Measurements from ENCODE around the gene L3MBTL4. TPM values are rescaled to one million over a fixed set of nuclear protein-coding genes. Genes with fewer than 3 reads are reported as not detected.

L3MBTL4 gene
- total RNA-seq, 2 donors from 2014 or later = 10.9 to 11.2 TPM

GRCh38 chr18:6207941-6208340 lies 206.8 kb downstream of the L3MBTL4 start:
- Histone ChIP-seq H3K27ac (no peak overlapping the region), H3K4me1 (no peaks in the 10 kb centered on the region), H3K4me3 (no peak overlapping the region), H3K27me3 (no peaks in the 10 kb centered on the region), H3K9me3 (no peaks in the 10 kb centered on the region), H3K36me3 (replicated peaks in 1 of 2; ENCODE audit: insufficient read depth in 1 of 2, low read depth in 2 of 2) (no peaks in the 10 kb centered on the region)
- ATAC-seq = no peak
- intact Hi-C loops (cut with DNase I) = no loop called here
- TF ChIP-seq CTCF (IDR thresholded peaks at IDR 0.05) (no peak), POLR2A (IDR thresholded peaks at IDR 0.05) (no peak)
- DNase-seq = no peak
- 95 to 98% methylated on average over 3 of the region's 3 CpGs for WGBS, 2 donors

- 87 to 98% methylated on average over 2 of the region's 2 CpGs for WGBS, 2 donors
- TF ChIP-seq CTCF (IDR thresholded peaks at IDR 0.05) (no peak), POLR2A (IDR thresholded peaks at IDR 0.05) (no peak)
- Histone ChIP-seq H3K27ac (no peak overlapping the region), H3K4me1 (no peaks in the 10 kb centered on the region), H3K36me3 (replicated peaks in 1 of 2; ENCODE audit: insufficient read depth in 1 of 2, low read depth in 2 of 2) (no peaks in the 10 kb centered on the region), H3K27me3 (no peaks in the 10 kb centered on the region), H3K9me3 (no peaks in the 10 kb centered on the region), H3K4me3 (no peak overlapping the region)
- ATAC-seq (no peak), DNase-seq (no peak)
- intact Hi-C loops (cut with DNase I) = no loop called here
These were observed 207.6 kb downstream of the L3MBTL4 start for GRCh38 chr18:6207116-6207515.

- 88 to 91% methylated on average over 2 of the region's 2 CpGs for WGBS, 2 donors
- TF ChIP-seq CTCF (IDR thresholded peaks at IDR 0.05) (no peak), POLR2A (IDR thresholded peaks at IDR 0.05) (no peak)
- DNase-seq = no peak
These were observed 209.0 kb downstream of the L3MBTL4 start for GRCh38 chr18:6205706-6206105.

GRCh38 chr18:6204476-6204875 lies 210.2 kb downstream of the L3MBTL4 start:
- Histone ChIP-seq H3K27me3 (no peaks in the 10 kb centered on the region), H3K9me3 (no peaks in the 10 kb centered on the region), H3K36me3 (replicated peaks in 1 of 2; ENCODE audit: insufficient read depth in 1 of 2, low read depth in 2 of 2) (no peaks in the 10 kb centered on the region), H3K4me3 (no peak overlapping the region), H3K4me1 (no peaks in the 10 kb centered on the region), H3K27ac (no peak overlapping the region)
- DNase-seq = no peak
- no peak for TF ChIP-seq CTCF (IDR thresholded peaks at IDR 0.05)
- no peak for TF ChIP-seq POLR2A (IDR thresholded peaks at IDR 0.05)
- no peak for ATAC-seq
- intact Hi-C loops (cut with DNase I) = no loop called here

More at GRCh38 chr18:6205706-6206105, 209.0 kb downstream of the L3MBTL4 start:
- ATAC-seq = no peak
- Histone ChIP-seq H3K27ac (no peak overlapping the region), H3K4me1 (no peaks in the 10 kb centered on the region), H3K36me3 (replicated peaks in 1 of 2; ENCODE audit: insufficient read depth in 1 of 2, low read depth in 2 of 2) (no peaks in the 10 kb centered on the region), H3K4me3 (no peak overlapping the region), H3K9me3 (no peaks in the 10 kb centered on the region), H3K27me3 (no peaks in the 10 kb centered on the region)
- intact Hi-C loops (cut with DNase I) = no loop called here

- DNase-seq = peak in 3 of 4 donors; percentile 15 to 41 (median 26)
- Histone ChIP-seq H3K4me3 (no peak overlapping the region), H3K9me3 (no peaks in the 10 kb centered on the region), H3K36me3 (replicated peaks in 1 of 2; ENCODE audit: insufficient read depth in 1 of 2, low read depth in 2 of 2) (no peaks in the 10 kb centered on the region), H3K27ac (no peak overlapping the region), H3K4me1 (no peaks in the 10 kb centered on the region), H3K27me3 (no peaks in the 10 kb centered on the region)
- 40 to 53% methylated on average over 3 of the region's 3 CpGs for WGBS, 2 donors
- ATAC-seq = no peak
- TF ChIP-seq POLR2A (IDR thresholded peaks at IDR 0.05) (no peak), CTCF (IDR thresholded peaks at IDR 0.05) (no peak)
- intact Hi-C loops (cut with DNase I) = no loop called here
These were observed 210.9 kb downstream of the L3MBTL4 start for GRCh38 chr18:6203791-6204190.

All from body of pancreas (tissue), 4 donors.